HG03520 (cell line): ENCODE data around the gene NSFL1C.

Experiments
- ATAC-seq: cut with Tn5 transposase; IDR thresholded peaks from one replicate; pipeline ENCODE4 v1.9.1; 2021; ENCODE audit warnings: mild to moderate bottlenecking, moderate library complexity; ENCODE audit not compliant: unreplicated experiment

NSFL1C gene

GRCh38 chr20:1393507-1393882 is 73.2 kb downstream of the NSFL1C start:
- no peak for ATAC-seq

- ATAC-seq: peak; percentile 88
These were observed 73.7 kb downstream of the NSFL1C start, which contains the start of gene FKBP1A for GRCh38 chr20:1392693-1393506. TSS of gene FKBP1A (minus strand) at chr20:1393054. CDS start at chr20:1392998, 56 bp downstream.

GRCh38 chr20:1392443-1392692 is 74.3 kb downstream of the NSFL1C start:
- ATAC-seq: peak; percentile 16
